Measurements from ENCODE around the gene KCNG3. TPM values are rescaled to one million over a fixed set of nuclear protein-coding genes. Genes with fewer than 3 reads are reported as not detected.

The KCNG3 gene
- total and polyA plus RNA-seq, 11 donors = not detected

- H3K4me3 ChIP-seq = no peak overlapping the region
- H3K36me3 ChIP-seq = no peaks in the 10 kb centered on the region
- DNase-seq (no peak), ATAC-seq (no peak)
- H3K27me3 ChIP-seq = no peaks in the 10 kb centered on the region
- H3K27ac ChIP-seq = no peak overlapping the region
- WGBS, 4 donors = 86 to 98% (median 93%) methylated on average over 4 of the region's 4 CpGs
- no peaks in the 10 kb centered on the region for H3K4me1 ChIP-seq
- TF ChIP-seq POLR2A (IDR thresholded peaks at IDR 0.05) = no peak
- TF ChIP-seq CTCF (IDR thresholded peaks at IDR 0.05) = no peak
- no peaks in the 10 kb centered on the region for H3K9me3 ChIP-seq
- intact Hi-C loops (cut with DNase I) = no loop called here
These were observed 38.6 kb upstream of the KCNG3 start for GRCh38 chr2:42532397-42532796.

GRCh38 chr2:42523341-42523740 is 29.6 kb upstream of the KCNG3 start:
- H3K9me3 ChIP-seq = no peaks in the 10 kb centered on the region
- no peak overlapping the region for H3K4me3 ChIP-seq
- no peak for TF ChIP-seq POLR2A (IDR thresholded peaks at IDR 0.05)
- TF ChIP-seq CTCF (IDR thresholded peaks at IDR 0.05) = no peak
- no peaks in the 10 kb centered on the region for H3K4me1 ChIP-seq
- intact Hi-C loops (cut with DNase I) = no loop called here
- H3K27me3 ChIP-seq = no peaks in the 10 kb centered on the region
- H3K36me3 ChIP-seq = no peaks in the 10 kb centered on the region
- no peak overlapping the region for H3K27ac ChIP-seq
- DNase-seq = no peak
- WGBS, 4 donors = 67 to 76% (median 74%) methylated on average over 12 to 13 of the region's 13 CpGs
- no peak for ATAC-seq

- no peak for ATAC-seq
These were observed 28.3 kb upstream of the KCNG3 start for GRCh38 chr2:42522035-42522434.

GRCh38 chr2:42519624-42520023 is 25.8 kb upstream of the KCNG3 start:
- ATAC-seq (no peak), DNase-seq (no peak)
- TF ChIP-seq CTCF (IDR thresholded peaks at IDR 0.05) = no peak
- TF ChIP-seq POLR2A (IDR thresholded peaks at IDR 0.05) = no peak
- Histone ChIP-seq H3K27ac (no peak overlapping the region), H3K4me1 (no peaks in the 10 kb centered on the region), H3K9me3 (no peaks in the 10 kb centered on the region), H3K27me3 (no peaks in the 10 kb centered on the region), H3K36me3 (no peaks in the 10 kb centered on the region), H3K4me3 (no peak overlapping the region)
- intact Hi-C loops (cut with DNase I) = no loop called here
- whole genome bisulfite sequencing, 4 donors = 86 to 90% (median 87%) methylated on average over 8 of the region's 8 CpGs

More at GRCh38 chr2:42522035-42522434, 28.3 kb upstream of the KCNG3 start:
- 36 to 73% (median 41%) methylated on average over 2 of the region's 2 CpGs for WGBS, 4 donors
- DNase-seq = no peak
- Histone ChIP-seq H3K27me3 (no peaks in the 10 kb centered on the region), H3K9me3 (no peaks in the 10 kb centered on the region), H3K4me1 (no peaks in the 10 kb centered on the region), H3K4me3 (no peak overlapping the region), H3K27ac (no peak overlapping the region), H3K36me3 (no peaks in the 10 kb centered on the region)
- TF ChIP-seq POLR2A (IDR thresholded peaks at IDR 0.05) = no peak
- TF ChIP-seq CTCF (IDR thresholded peaks at IDR 0.05) = no peak
- intact Hi-C loops (cut with DNase I) = no loop called here
